Left lung (tissue), 10 donors: ENCODE measurements around the gene HEG1. TPM values are rescaled to one million over a fixed set of nuclear protein-coding genes. Genes with fewer than 3 reads are reported as not detected.

ENCODE experiments used
- ATAC-seq: fragments of 200-7000 bp; cut with Tn5 transposase; one replicate; pipeline ENCODE4 v1.9.1; 2020; ENCODE audit warnings: moderate library complexity
- DNase-seq, 4 donors: peaks; one replicate each; pipeline ENCODE4 v3.0.0-alpha.2; 2013 to 2020
- H3K27ac ChIP-seq, 2 donors: fragments of 200-600 bp; sonication (generic) in 1 of 2; one replicate each; pipeline versions ENCODE4 v1.5.0 to v1.8.0; 2020 to 2021
- H3K27me3 ChIP-seq, 2 donors: fragments of 200-600 bp; sonication (generic) in 1 of 2; one replicate each; pipeline versions ENCODE4 v1.5.0 to v1.8.0; 2020 to 2021
- H3K36me3 ChIP-seq, 2 donors: fragments of 200-600 bp; sonication (generic) in 1 of 2; one replicate each; pipeline versions ENCODE4 v1.5.0 to v1.8.0; 2020 to 2021
- H3K4me1 ChIP-seq, 2 donors: fragments of 200-600 bp; one replicate each; pipeline ENCODE4 v1.8.0; 2021
- H3K4me3 ChIP-seq, 2 donors: fragments of 200-600 bp; sonication (generic) in 1 of 2; one replicate each; pipeline versions ENCODE4 v1.5.0 to v1.8.0; 2020 to 2021; ENCODE audit warnings: mild to moderate bottlenecking in 1 of 2
- H3K9me3 ChIP-seq, 2 donors: fragments of 200-600 bp; sonication (generic) in 1 of 2; one replicate each; pipeline versions ENCODE4 v1.5.0 to v1.8.0; 2020 to 2021
- intact Hi-C, 2 donors: fragments of 100-400 bp; cut with DNase I; formaldehyde crosslinking; loops; one replicate each; pipeline versions ENCODE4 v1.11.2 to v1.14.2; 2022
- polyA plus RNA-seq, 6 donors: library from polyadenylated mRNA; unstranded; fragments of 120-200 nt; gene quantifications; one replicate each; pipeline ENCODE4 v1.2.1, GENCODE V29; 2013; ENCODE audit not compliant: insufficient read length in 6 of 6
- total RNA-seq, 2 donors: library from RNA; stranded (reverse); fragmentation: NEBNext Ultra II Directional; extraction: Animal tissue kit (Norgen Biotek cat#: 25700); gene quantifications; one replicate each; pipeline ENCODE4 v1.2.1, GENCODE V29; 2021
- TF ChIP-seq, protein P1 (sequence below), 2 donors: fragments of 200-600 bp; sonication (generic) in 1 of 2; IDR thresholded peaks; one replicate each; pipeline versions ENCODE4 v1.5.0 to v1.8.0; 2021; ENCODE audit warnings: antibody characterized with exemption in 2 of 2
- donor health status: DM: no; HTN: yes; CAD: no.
- donor health status: DM: no; HTN: no; CAD: no.

Gene HEG1
- total and polyA plus RNA-seq, 8 donors: 43.8 to 132 (median 58.2) TPM

DNA sequence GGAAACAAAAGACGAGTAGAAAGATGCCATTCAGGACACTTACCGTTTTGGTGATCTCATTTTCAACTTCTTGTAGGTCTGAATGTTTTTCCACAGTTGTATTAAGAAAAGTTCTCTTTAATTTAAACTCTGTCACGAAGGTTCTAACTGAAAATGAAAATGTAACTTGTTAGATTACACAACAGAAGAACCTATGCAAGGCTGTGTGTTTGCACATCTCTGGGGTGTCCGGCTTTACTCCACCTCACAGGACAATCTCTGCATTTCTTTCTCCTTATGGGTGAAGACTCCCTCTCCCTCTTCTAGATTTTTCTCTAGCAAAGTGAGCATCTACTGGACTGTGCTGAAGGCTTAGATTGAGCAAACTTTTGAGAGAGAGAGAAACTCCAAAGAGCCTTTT, 50.6 kb downstream of the HEG1 start:
- H3K36me3 ChIP-seq: peaks cover 0 to 90% of the 10 kb centered on the region in 2 donors
- H3K27ac ChIP-seq: peak overlapping the region in 1 of 2 donors; percentile 25
- intact Hi-C loops: no loop called here
- H3K27me3 ChIP-seq: no peaks in the 10 kb centered on the region
- no peaks in the 10 kb centered on the region for H3K9me3 ChIP-seq
- peaks cover 0 to 32% of the 10 kb centered on the region in 2 donors for H3K4me1 ChIP-seq
- TF ChIP-seq, protein P1, sequence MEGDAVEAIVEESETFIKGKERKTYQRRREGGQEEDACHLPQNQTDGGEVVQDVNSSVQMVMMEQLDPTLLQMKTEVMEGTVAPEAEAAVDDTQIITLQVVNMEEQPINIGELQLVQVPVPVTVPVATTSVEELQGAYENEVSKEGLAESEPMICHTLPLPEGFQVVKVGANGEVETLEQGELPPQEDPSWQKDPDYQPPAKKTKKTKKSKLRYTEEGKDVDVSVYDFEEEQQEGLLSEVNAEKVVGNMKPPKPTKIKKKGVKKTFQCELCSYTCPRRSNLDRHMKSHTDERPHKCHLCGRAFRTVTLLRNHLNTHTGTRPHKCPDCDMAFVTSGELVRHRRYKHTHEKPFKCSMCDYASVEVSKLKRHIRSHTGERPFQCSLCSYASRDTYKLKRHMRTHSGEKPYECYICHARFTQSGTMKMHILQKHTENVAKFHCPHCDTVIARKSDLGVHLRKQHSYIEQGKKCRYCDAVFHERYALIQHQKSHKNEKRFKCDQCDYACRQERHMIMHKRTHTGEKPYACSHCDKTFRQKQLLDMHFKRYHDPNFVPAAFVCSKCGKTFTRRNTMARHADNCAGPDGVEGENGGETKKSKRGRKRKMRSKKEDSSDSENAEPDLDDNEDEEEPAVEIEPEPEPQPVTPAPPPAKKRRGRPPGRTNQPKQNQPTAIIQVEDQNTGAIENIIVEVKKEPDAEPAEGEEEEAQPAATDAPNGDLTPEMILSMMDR (IDR thresholded peaks at IDR 0.05): no peak
- no peak for DNase-seq
- no peak for ATAC-seq
- H3K4me3 ChIP-seq: no peak overlapping the region

DNA sequence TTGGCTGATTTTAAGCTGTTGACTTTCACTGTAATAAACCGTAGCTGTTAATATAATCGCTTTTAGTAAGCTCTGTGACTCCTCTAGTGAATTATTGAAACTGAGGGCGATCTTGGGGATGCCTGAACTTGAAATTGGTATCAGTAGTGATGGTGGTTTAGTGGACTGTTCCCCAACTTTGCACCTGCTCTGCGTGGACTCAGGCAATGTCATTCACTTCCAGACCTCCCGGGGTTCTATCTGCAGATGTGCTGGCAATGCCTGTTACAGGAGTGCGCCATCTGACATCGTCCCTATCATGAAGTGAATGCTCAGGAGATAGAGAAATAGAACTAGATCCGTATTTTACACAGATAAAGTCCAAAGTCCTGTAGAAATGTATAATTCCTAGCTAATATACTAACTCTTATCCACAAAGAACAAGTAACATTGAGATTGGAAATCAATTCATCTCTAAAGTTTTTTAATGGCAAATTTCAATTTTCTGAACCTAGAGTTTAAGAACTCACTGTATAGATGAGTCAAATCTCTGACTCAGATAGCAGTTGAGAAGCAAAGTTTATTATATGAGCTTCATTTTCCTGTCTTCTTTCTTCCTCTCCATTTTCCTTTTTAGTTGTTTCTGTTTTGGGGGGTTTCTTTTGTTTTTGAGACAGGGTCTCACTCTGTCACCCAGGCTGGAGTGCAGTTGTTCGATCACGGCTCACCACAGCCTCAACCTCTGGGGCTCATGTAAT, 51.8 kb downstream of the HEG1 start:
- intact Hi-C loops: no loop called here
- Histone ChIP-seq H3K9me3 (no peaks in the 10 kb centered on the region), H3K36me3 (peaks cover 0 to 89% of the 10 kb centered on the region in 2 donors), H3K27me3 (no peaks in the 10 kb centered on the region), H3K27ac (peak overlapping the region in 1 of 2 donors; percentile 30), H3K4me3 (no peak overlapping the region), H3K4me1 (peaks cover 0 to 36% of the 10 kb centered on the region in 2 donors)
- no peak for DNase-seq
- TF ChIP-seq, protein P1 (IDR thresholded peaks at IDR 0.05): no peak
- ATAC-seq: no peak

- Histone ChIP-seq H3K36me3 (peaks cover 0 to 84% of the 10 kb centered on the region in 2 donors), H3K4me3 (no peak overlapping the region), H3K27me3 (no peaks in the 10 kb centered on the region), H3K4me1 (peaks cover 0 to 36% of the 10 kb centered on the region in 2 donors), H3K9me3 (no peaks in the 10 kb centered on the region), H3K27ac (peak overlapping the region in 1 of 2 donors; percentile 30)
- ATAC-seq (peak; percentile 57), DNase-seq (peak in 2 of 4 donors; percentile 20 to 48)
- TF ChIP-seq, protein P1 (IDR thresholded peaks at IDR 0.05): no peak
- intact Hi-C loops: no loop called here
These were observed 52.4 kb downstream of the HEG1 start for GRCh38 chr3:125003369-125003853.

- Histone ChIP-seq H3K36me3 (peaks cover 0 to 84% of the 10 kb centered on the region in 2 donors), H3K9me3 (no peaks in the 10 kb centered on the region), H3K4me3 (no peak overlapping the region), H3K27me3 (no peaks in the 10 kb centered on the region), H3K27ac (peak overlapping the region in 1 of 2 donors; percentile 30), H3K4me1 (peaks cover 0 to 36% of the 10 kb centered on the region in 2 donors)
- ATAC-seq (peak; percentile 77), DNase-seq (peak in 2 of 4 donors; percentile 26 to 48)
- TF ChIP-seq, protein P1 (IDR thresholded peaks at IDR 0.05): no peak
- intact Hi-C loops: no loop called here
These were observed 53.1 kb downstream of the HEG1 start for GRCh38 chr3:125002414-125003368.
